Ascending aorta (tissue), 2 donors: ENCODE measurements around the gene CBLN3. TPM values are rescaled to one million over a fixed set of nuclear protein-coding genes. Genes with fewer than 3 reads are reported as not detected.

ENCODE experiments used
- DNase-seq, 2 donors: peaks; one replicate each; pipeline ENCODE4 v3.0.0-alpha.2; 2019; ENCODE audit warnings: low spot score in 2 of 2
- H3K27ac ChIP-seq, 2 donors: fragments of 200-600 bp; sonication (generic); one replicate each; pipeline ENCODE4 v1.5.1; 2016 to 2017; ENCODE audit warnings: mild to moderate bottlenecking in 1 of 2
- H3K27me3 ChIP-seq: fragments of 200-600 bp; sonication (generic); one replicate; pipeline ENCODE4 v1.5.1; 2017
- H3K36me3 ChIP-seq, 2 donors: fragments of 200-600 bp; sonication (generic); one replicate each; pipeline ENCODE4 v1.5.1; 2016
- H3K4me1 ChIP-seq, 2 donors: fragments of 200-600 bp; sonication (generic); one replicate each; pipeline ENCODE4 v1.5.1; 2016 to 2017; ENCODE audit warnings: mild to moderate bottlenecking in 1 of 2
- H3K4me3 ChIP-seq, 2 donors: fragments of 200-600 bp; sonication (generic); one replicate each; pipeline ENCODE4 v1.5.1; 2016 to 2017; ENCODE audit warnings: mild to moderate bottlenecking in 1 of 2
- H3K9me3 ChIP-seq, 2 donors: fragments of 200-600 bp; sonication (generic); one replicate each; pipeline ENCODE4 v1.5.1; 2016
- intact Hi-C: fragments of 100-400 bp; cut with DNase I; formaldehyde crosslinking; loops from one replicate; pipeline ENCODE4 v1.15.1; 2023
- total RNA-seq: library from RNA; depleted of rRNA; stranded (reverse); fragments of >200 nt; gene quantifications from one replicate; pipeline ENCODE4 v1.1.0, GENCODE V29; 2016
- TF ChIP-seq, protein P1 (sequence below), 3 experiments: fragments of 200-600 bp in 2 of 3; fragments of 450-650 bp in 1 of 3; sonication (generic) in 2 of 3; IDR thresholded peaks; one replicate each; pipeline ENCODE4 v1.5.1; 2016 to 2019; ENCODE audit warnings: antibody characterized with exemption in 3 of 3, mild to moderate bottlenecking in 1 of 3, moderate library complexity in 1 of 3

CBLN3 gene
- total RNA-seq, 1 donor from 2014 or later: 2.2 TPM

GRCh38 chr14:24426150-24426911 is 3.1 kb downstream of the CBLN3 start:
- no peaks in the 10 kb centered on the region for H3K36me3 ChIP-seq
- H3K27me3 ChIP-seq: no peaks in the 10 kb centered on the region
- intact Hi-C loops: no loop called here
- no peak overlapping the region for H3K27ac ChIP-seq
- no peak overlapping the region for H3K4me3 ChIP-seq
- peaks cover 2 to 15% of the 10 kb centered on the region in 2 donors for H3K4me1 ChIP-seq
- H3K9me3 ChIP-seq: no peaks in the 10 kb centered on the region
- TF ChIP-seq, protein P1, sequence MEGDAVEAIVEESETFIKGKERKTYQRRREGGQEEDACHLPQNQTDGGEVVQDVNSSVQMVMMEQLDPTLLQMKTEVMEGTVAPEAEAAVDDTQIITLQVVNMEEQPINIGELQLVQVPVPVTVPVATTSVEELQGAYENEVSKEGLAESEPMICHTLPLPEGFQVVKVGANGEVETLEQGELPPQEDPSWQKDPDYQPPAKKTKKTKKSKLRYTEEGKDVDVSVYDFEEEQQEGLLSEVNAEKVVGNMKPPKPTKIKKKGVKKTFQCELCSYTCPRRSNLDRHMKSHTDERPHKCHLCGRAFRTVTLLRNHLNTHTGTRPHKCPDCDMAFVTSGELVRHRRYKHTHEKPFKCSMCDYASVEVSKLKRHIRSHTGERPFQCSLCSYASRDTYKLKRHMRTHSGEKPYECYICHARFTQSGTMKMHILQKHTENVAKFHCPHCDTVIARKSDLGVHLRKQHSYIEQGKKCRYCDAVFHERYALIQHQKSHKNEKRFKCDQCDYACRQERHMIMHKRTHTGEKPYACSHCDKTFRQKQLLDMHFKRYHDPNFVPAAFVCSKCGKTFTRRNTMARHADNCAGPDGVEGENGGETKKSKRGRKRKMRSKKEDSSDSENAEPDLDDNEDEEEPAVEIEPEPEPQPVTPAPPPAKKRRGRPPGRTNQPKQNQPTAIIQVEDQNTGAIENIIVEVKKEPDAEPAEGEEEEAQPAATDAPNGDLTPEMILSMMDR (IDR thresholded peaks at IDR 0.05): no peak
- no peak for DNase-seq

- peaks cover 0 to 9% of the 10 kb centered on the region in 2 donors for H3K4me1 ChIP-seq
- H3K36me3 ChIP-seq: no peaks in the 10 kb centered on the region
- H3K4me3 ChIP-seq: no peak overlapping the region
- intact Hi-C loops: no loop called here
- no peak for DNase-seq
- TF ChIP-seq, protein P1 (IDR thresholded peaks at IDR 0.05): no peak
- no peaks in the 10 kb centered on the region for H3K27me3 ChIP-seq
- H3K9me3 ChIP-seq: no peaks in the 10 kb centered on the region
- H3K27ac ChIP-seq: no peak overlapping the region
These were observed 3.8 kb downstream of the CBLN3 start for GRCh38 chr14:24425704-24426103.

DNA sequence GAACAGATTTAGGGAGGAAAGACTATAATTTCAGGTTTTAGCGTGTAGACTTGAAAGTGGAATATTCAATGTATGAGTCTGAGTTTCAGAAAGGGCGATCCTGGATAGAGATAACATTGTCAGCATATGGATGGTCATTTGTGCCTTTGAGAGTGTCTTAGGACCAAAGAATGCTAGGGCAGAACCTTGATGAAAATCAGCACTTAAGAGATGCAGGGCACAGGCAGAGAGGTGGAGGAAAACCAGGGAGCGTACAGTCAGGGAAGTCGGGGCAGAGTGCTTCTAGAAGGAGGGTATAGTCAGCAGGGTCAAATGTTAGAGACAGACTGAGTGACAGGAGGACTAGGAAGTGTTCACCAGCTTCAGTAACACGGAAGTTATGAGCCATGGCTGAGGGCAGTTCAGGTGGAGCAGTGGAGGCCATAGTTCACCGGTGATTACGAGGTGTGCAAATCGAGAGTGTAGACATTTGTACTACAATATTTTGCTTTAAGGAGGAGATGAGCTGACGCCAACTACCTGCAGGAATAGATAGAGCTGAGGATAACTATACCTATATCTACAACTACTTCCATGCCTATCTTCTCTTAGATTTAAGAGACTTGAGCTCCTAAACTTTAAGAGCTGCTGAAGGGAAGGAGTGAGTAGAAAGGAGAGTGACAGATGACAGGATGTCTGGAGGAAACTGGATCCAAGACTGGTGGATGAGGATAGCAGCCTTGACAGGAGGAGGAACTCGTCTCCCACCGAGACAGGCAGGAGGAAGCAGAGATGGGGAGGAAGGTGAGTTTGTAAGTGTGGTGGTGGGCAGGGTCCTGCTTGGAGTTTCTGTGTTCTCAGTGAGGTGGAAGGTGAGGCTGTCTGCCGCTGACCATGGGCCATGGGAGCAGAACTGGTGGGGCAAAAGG is 6.5 kb downstream of the CBLN3 start:
- no peaks in the 10 kb centered on the region for H3K36me3 ChIP-seq
- H3K9me3 ChIP-seq: no peaks in the 10 kb centered on the region
- H3K4me3 ChIP-seq: no peak overlapping the region
- H3K4me1 ChIP-seq: peaks cover 0 to 3% of the 10 kb centered on the region in 2 donors
- intact Hi-C loops: no loop called here
- DNase-seq: no peak
- no peak overlapping the region for H3K27ac ChIP-seq
- TF ChIP-seq, protein P1 (IDR thresholded peaks at IDR 0.05): no peak
- H3K27me3 ChIP-seq: no peaks in the 10 kb centered on the region

- intact Hi-C loops: no loop called here
- Histone ChIP-seq H3K4me1 (peaks cover 0 to 3% of the 10 kb centered on the region in 2 donors), H3K4me3 (no peak overlapping the region), H3K27me3 (no peaks in the 10 kb centered on the region), H3K9me3 (no peaks in the 10 kb centered on the region), H3K27ac (no peak overlapping the region), H3K36me3 (no peaks in the 10 kb centered on the region)
- TF ChIP-seq, protein P1 (IDR thresholded peaks at IDR 0.05): no peak
- DNase-seq: no peak
These were observed 7.2 kb downstream of the CBLN3 start for GRCh38 chr14:24422261-24422660.

GRCh38 chr14:24418492-24418873 is 11.0 kb downstream of the CBLN3 start:
- H3K9me3 ChIP-seq: no peaks in the 10 kb centered on the region
- no peak overlapping the region for H3K4me3 ChIP-seq
- no peak overlapping the region for H3K27ac ChIP-seq
- peaks cover 12 to 21% of the 10 kb centered on the region in 2 donors for H3K36me3 ChIP-seq
- peak in 1 of 2 donors; percentile 63 for DNase-seq
- TF ChIP-seq, protein P1 (IDR thresholded peaks at IDR 0.05): no peak
- intact Hi-C loops: no loop called here
- H3K27me3 ChIP-seq: no peaks in the 10 kb centered on the region
- peaks cover 0 to 3% of the 10 kb centered on the region in 2 donors for H3K4me1 ChIP-seq
